Stomach smooth muscle (tissue), 2 donors: ENCODE results near the gene TMEM178B.
"Not testable (repeated sequence)": the region's sequence is repeated elsewhere in the genome, so short reads cannot be mapped to it uniquely, and the experiment has no call there.

Experiments used
- H3K27ac ChIP-seq: one replicate; pipeline ENCODE4 v1.7.0; 2013; ENCODE audit warnings: mild to moderate bottlenecking, low read length, inconsistent platforms
- H3K27me3 ChIP-seq, 2 donors: one replicate each; pipeline ENCODE4 v1.7.0; 2013; ENCODE audit warnings: low read length in 2 of 2; ENCODE audit not compliant: insufficient read depth in 2 of 2, control insufficient read depth in 1 of 2
- H3K36me3 ChIP-seq, 2 donors: one replicate each; pipeline ENCODE4 v1.7.0; 2013; ENCODE audit warnings: low read length in 2 of 2; ENCODE audit not compliant: control insufficient read depth in 2 of 2, insufficient read depth in 2 of 2
- H3K4me1 ChIP-seq: one replicate; pipeline ENCODE4 v1.7.0; 2013; ENCODE audit warnings: low read length; ENCODE audit not compliant: control insufficient read depth, insufficient read depth
- H3K4me3 ChIP-seq, 2 donors: one replicate each; pipeline ENCODE4 v1.7.0; 2013; ENCODE audit warnings: low read length in 2 of 2
- H3K9ac ChIP-seq, 2 donors: one replicate each; pipeline ENCODE4 v1.7.0; 2013; ENCODE audit warnings: low read length in 2 of 2, mild to moderate bottlenecking in 1 of 2
- H3K9me3 ChIP-seq, 2 donors: one replicate each; pipeline ENCODE4 v1.7.0; 2013; ENCODE audit warnings: low read length in 2 of 2; ENCODE audit not compliant: control insufficient read depth in 2 of 2
- donor health status: healthy.
- donor health status: Pancreatic carcinoma.

Gene TMEM178B

GRCh38 chr7:141383356-141383755, 309.5 kb downstream of the TMEM178B start:
- H3K9me3 ChIP-seq, H3K4me1 ChIP-seq, H3K36me3 ChIP-seq, H3K4me3 ChIP-seq, H3K27ac ChIP-seq, H3K9ac ChIP-seq, H3K27me3 ChIP-seq: not testable (repeated sequence)

- Histone ChIP-seq H3K4me3 (no peak overlapping the region), H3K36me3 (no peaks in the 10 kb centered on the region), H3K4me1 (no peaks in the 10 kb centered on the region), H3K27me3 (peaks cover 0 to 5% of the 10 kb centered on the region in 2 donors), H3K9me3 (no peaks in the 10 kb centered on the region), H3K27ac (no peak overlapping the region), H3K9ac (no peak overlapping the region)
Measured at GRCh38 chr7:141386881-141387280, 313.0 kb downstream of the TMEM178B start.

GRCh38 chr7:141387521-141388217, 313.8 kb downstream of the TMEM178B start:
- H3K4me3 ChIP-seq = no peak overlapping the region
- no peaks in the 10 kb centered on the region for H3K4me1 ChIP-seq
- H3K9ac ChIP-seq = no peak overlapping the region
- no peaks in the 10 kb centered on the region for H3K36me3 ChIP-seq
- peaks cover 0 to 5% of the 10 kb centered on the region in 2 donors for H3K27me3 ChIP-seq
- H3K27ac ChIP-seq = no peak overlapping the region
- H3K9me3 ChIP-seq = no peaks in the 10 kb centered on the region

GRCh38 chr7:141389140-141389796, 315.4 kb downstream of the TMEM178B start:
- Histone ChIP-seq H3K36me3 (no peaks in the 10 kb centered on the region), H3K27me3 (peaks cover 0 to 5% of the 10 kb centered on the region in 2 donors), H3K4me1 (no peaks in the 10 kb centered on the region), H3K27ac (no peak overlapping the region), H3K4me3 (no peak overlapping the region), H3K9me3 (no peaks in the 10 kb centered on the region), H3K9ac (no peak overlapping the region)

GRCh38 chr7:141390339-141390738, 316.5 kb downstream of the TMEM178B start:
- no peaks in the 10 kb centered on the region for H3K36me3 ChIP-seq
- peaks cover 0 to 5% of the 10 kb centered on the region in 2 donors for H3K27me3 ChIP-seq
- H3K9ac ChIP-seq = no peak overlapping the region
- H3K4me3 ChIP-seq = no peak overlapping the region
- H3K4me1 ChIP-seq = no peaks in the 10 kb centered on the region
- no peak overlapping the region for H3K27ac ChIP-seq
- H3K9me3 ChIP-seq = no peaks in the 10 kb centered on the region

GRCh38 chr7:141393056-141393455, 319.2 kb downstream of the TMEM178B start:
- H3K36me3 ChIP-seq = no peaks in the 10 kb centered on the region
- no peaks in the 10 kb centered on the region for H3K9me3 ChIP-seq
- H3K4me3 ChIP-seq = no peak overlapping the region
- peaks cover 0 to 2% of the 10 kb centered on the region in 2 donors for H3K27me3 ChIP-seq
- H3K27ac ChIP-seq = no peak overlapping the region
- H3K4me1 ChIP-seq = no peaks in the 10 kb centered on the region
- no peak overlapping the region for H3K9ac ChIP-seq

GRCh38 chr7:141397236-141398163, 323.6 kb downstream of the TMEM178B start:
- H3K27me3 ChIP-seq = no peaks in the 10 kb centered on the region
- no peaks in the 10 kb centered on the region for H3K9me3 ChIP-seq
- H3K4me1 ChIP-seq = no peaks in the 10 kb centered on the region
- no peaks in the 10 kb centered on the region for H3K36me3 ChIP-seq
- H3K27ac ChIP-seq = no peak overlapping the region
- H3K4me3 ChIP-seq = no peak overlapping the region
- no peak overlapping the region for H3K9ac ChIP-seq

GRCh38 chr7:141400356-141400755, 326.5 kb downstream of the TMEM178B start:
- Histone ChIP-seq H3K4me1 (no peaks in the 10 kb centered on the region), H3K27me3 (no peaks in the 10 kb centered on the region), H3K36me3 (no peaks in the 10 kb centered on the region), H3K9ac (no peak overlapping the region), H3K27ac (no peak overlapping the region), H3K9me3 (no peaks in the 10 kb centered on the region), H3K4me3 (no peak overlapping the region)

GRCh38 chr7:141402277-141402996, 328.6 kb downstream of the TMEM178B start:
- Histone ChIP-seq H3K9me3 (no peaks in the 10 kb centered on the region), H3K27ac (no peak overlapping the region), H3K27me3 (no peaks in the 10 kb centered on the region), H3K36me3 (no peaks in the 10 kb centered on the region), H3K9ac (no peak overlapping the region), H3K4me1 (no peaks in the 10 kb centered on the region), H3K4me3 (no peak overlapping the region)

- H3K9me3 ChIP-seq, H3K36me3 ChIP-seq, H3K4me1 ChIP-seq, H3K4me3 ChIP-seq, H3K9ac ChIP-seq, H3K27me3 ChIP-seq, H3K27ac ChIP-seq: not testable (repeated sequence)
Measured at GRCh38 chr7:141403846-141404245, 330.0 kb downstream of the TMEM178B start.
